GM18909 (cell line): ENCODE data around the gene WDR31.

ENCODE experiments used
- ATAC-seq: cut with Tn5 transposase; IDR thresholded peaks from one replicate; pipeline ENCODE4 v1.9.1; 2021; ENCODE audit warnings: mild to moderate bottlenecking; ENCODE audit not compliant: unreplicated experiment, poor library complexity

WDR31 gene

GRCh38 chr9:113343732-113344231, 3.7 kb upstream of the WDR31 start:
- ATAC-seq: no peak

GRCh38 chr9:113341712-113342410, 1.8 kb upstream of the WDR31 start:
- ATAC-seq: no peak

GRCh38 chr9:113337714-113338113, 2.4 kb downstream of the WDR31 start:
- no peak for ATAC-seq

GRCh38 chr9:113331780-113332179, 8.3 kb downstream of the WDR31 start:
- ATAC-seq: no peak

GRCh38 chr9:113328045-113328782, 11.9 kb downstream of the WDR31 start:
- no peak for ATAC-seq

- no peak for ATAC-seq
Observed at GRCh38 chr9:113326230-113326629, 13.8 kb downstream of the WDR31 start.

- ATAC-seq: no peak
Observed at GRCh38 chr9:113322671-113323070, 17.4 kb downstream of the WDR31 start.

GRCh38 chr9:113320051-113320450, 20.0 kb downstream of the WDR31 start:
- no peak for ATAC-seq

GRCh38 chr9:113319054-113319453, 21.0 kb downstream of the WDR31 start:
- ATAC-seq: no peak

GRCh38 chr9:113317777-113318176, 22.3 kb downstream of the WDR31 start:
- ATAC-seq: no peak

GRCh38 chr9:113316030-113316429, 24.0 kb downstream of the WDR31 start:
- no peak for ATAC-seq

GRCh38 chr9:113315231-113315630, 24.8 kb downstream of the WDR31 start:
- ATAC-seq: no peak

- no peak for ATAC-seq
Observed at GRCh38 chr9:113313261-113313660, 26.8 kb downstream of the WDR31 start.

- ATAC-seq: no peak
Observed at GRCh38 chr9:113311961-113312360, 28.1 kb downstream of the WDR31 start.

- no peak for ATAC-seq
Observed at GRCh38 chr9:113310538-113310937, 29.5 kb downstream of the WDR31 start.

- ATAC-seq: no peak
Observed at GRCh38 chr9:113309204-113309813, 30.8 kb downstream of the WDR31 start.

- ATAC-seq: no peak
Observed at GRCh38 chr9:113307396-113307975, 32.6 kb downstream of the WDR31 start.

- ATAC-seq: no peak
Observed at GRCh38 chr9:113306566-113306965, 33.5 kb downstream of the WDR31 start.

GRCh38 chr9:113302792-113303418, 37.2 kb downstream of the WDR31 start, which contains the start of gene RNF183:
TSS of gene RNF183 (minus strand) at chr9:113303376. CDS start at chr9:113298184, 5,192 bp downstream.
- no peak for ATAC-seq

GRCh38 chr9:113301548-113301947, 38.5 kb downstream of the WDR31 start:
- no peak for ATAC-seq
